WTC11 (cell line): ENCODE results near the gene GPD1. TPM values are rescaled to one million over a fixed set of nuclear protein-coding genes. Genes with fewer than 3 reads are reported as not detected.

Experiments
- ATAC-seq: fragments of 200-7000 bp; cut with Tn5 transposase; 2 replicates; pipeline ENCODE4 v1.10.0; 2021; ENCODE audit warnings: mild to moderate bottlenecking, moderate library complexity
- CTCF ChIA-PET: fragments of 300-600 bp; sonication (Branson Sonifier 250); formaldehyde crosslinking; loops from one replicate; lab custom pipeline; 2021; ENCODE audit warnings: antibody characterized with exemption; lab: Charles Lee
- POLR2A ChIA-PET: fragments of 350-600 bp; sonication (Branson Sonifier 250); formaldehyde crosslinking; loops from one replicate; lab custom pipeline; 2021; ENCODE audit warnings: antibody characterized with exemption; lab: Charles Lee
- DNase-seq: peaks from one replicate; pipeline ENCODE4 v3.0.0; 2021; ENCODE audit warnings: low spot score
- H3K27ac Mint-ChIP-seq: 2 replicates; pipeline ENCODE4 v1.8.0; 2021; ENCODE audit warnings: mixed read lengths
- H3K27me3 Mint-ChIP-seq: 2 replicates; pipeline ENCODE4 v1.8.0; 2021; ENCODE audit warnings: low read depth, mild to moderate bottlenecking, moderate library complexity, mixed read lengths
- H3K36me3 Mint-ChIP-seq: 2 replicates; pipeline ENCODE4 v1.8.0; 2021; ENCODE audit warnings: mixed read lengths
- H3K4me1 Mint-ChIP-seq: 2 replicates; pipeline ENCODE4 v1.8.0; 2022; ENCODE audit warnings: mixed read lengths
- H3K4me3 Mint-ChIP-seq: 2 replicates; pipeline ENCODE4 v1.8.0; 2021; ENCODE audit warnings: mild to moderate bottlenecking, moderate library complexity, mixed read lengths
- H3K9me3 Mint-ChIP-seq: 2 replicates; pipeline ENCODE4 v1.8.0; 2021; ENCODE audit warnings: mixed read lengths
- ARID4B ChIP-seq: sonication (generic); formaldehyde crosslinking; IDR thresholded peaks from 2 replicates; pipeline ENCODE4 v1.8.0; 2023; ENCODE audit warnings: missing genetic modification reagents, mild to moderate bottlenecking, borderline replicate concordance
- CBFB ChIP-seq: sonication (generic); formaldehyde crosslinking; IDR thresholded peaks from 2 replicates; pipeline ENCODE4 v1.8.1; 2022; ENCODE audit warnings: mild to moderate bottlenecking, low read depth, missing genetic modification reagents
- CREM ChIP-seq: sonication (generic); formaldehyde crosslinking; IDR thresholded peaks from 2 replicates; pipeline ENCODE4 v1.8.1; 2022; ENCODE audit warnings: mild to moderate bottlenecking, missing genetic modification reagents, moderate library complexity
- IRF2 ChIP-seq: sonication (generic); formaldehyde crosslinking; IDR thresholded peaks from 2 replicates; pipeline ENCODE4 v1.8.0; 2022; ENCODE audit warnings: low read depth, missing genetic modification reagents, borderline replicate concordance
- KAT7 ChIP-seq: sonication (generic); formaldehyde crosslinking; IDR thresholded peaks from 2 replicates; pipeline ENCODE4 v1.8.1; 2023; ENCODE audit warnings: missing genetic modification reagents, mild to moderate bottlenecking, borderline replicate concordance
- NFYB ChIP-seq: sonication (generic); formaldehyde crosslinking; conservative IDR thresholded peaks from 2 replicates; pipeline ENCODE4 v1.8.0; 2022; ENCODE audit warnings: low read depth, missing genetic modification reagents
- OVOL2 ChIP-seq: fragments of 250-450 bp; sonication (Bioruptor Pico); IDR thresholded peaks from 2 replicates; pipeline ENCODE4 v1.9.0; 2021; ENCODE audit warnings: mild to moderate bottlenecking, borderline replicate concordance
- SMAD4 ChIP-seq: sonication (generic); formaldehyde crosslinking; IDR thresholded peaks from 2 replicates; pipeline ENCODE4 v1.8.0; 2022; ENCODE audit warnings: mild to moderate bottlenecking, missing genetic modification reagents
- TCF7 ChIP-seq: sonication (generic); formaldehyde crosslinking; IDR thresholded peaks from 2 replicates; pipeline ENCODE4 v1.8.0; 2022; ENCODE audit warnings: mild to moderate bottlenecking, low read depth, missing genetic modification reagents, moderate library complexity
- ZNF121 ChIP-seq: sonication (generic); formaldehyde crosslinking; IDR thresholded peaks from 2 replicates; pipeline ENCODE4 v1.8.0; 2023; ENCODE audit warnings: missing genetic modification reagents
- ZNF671 ChIP-seq: fragments of 250-450 bp; sonication (Bioruptor Pico); IDR thresholded peaks from 2 replicates; pipeline ENCODE4 v1.8.0; 2021; ENCODE audit warnings: mild to moderate bottlenecking
- total RNA-seq: library from RNA; stranded (reverse); gene quantifications from 3 replicates; pipeline ENCODE4 v1.2.3, GENCODE V29; 2021
- TF ChIP-seq, protein P1 (sequence below): sonication (generic); formaldehyde crosslinking; IDR thresholded peaks from 2 replicates; pipeline ENCODE4 v1.8.1; 2022; ENCODE audit warnings: low read depth, missing genetic modification reagents, borderline replicate concordance
- TF ChIP-seq, protein P2 (sequence below): fragments of 250-450 bp; sonication (Bioruptor Pico); IDR thresholded peaks from 2 replicates; pipeline ENCODE4 v1.9.0; 2021; ENCODE audit warnings: mild to moderate bottlenecking, borderline replicate concordance
- TF ChIP-seq, protein P3 (sequence below): sonication (generic); formaldehyde crosslinking; IDR thresholded peaks from 2 replicates; pipeline ENCODE4 v1.8.0; 2023; ENCODE audit warnings: missing genetic modification reagents
- TF ChIP-seq, protein P4 (sequence below): sonication (generic); formaldehyde crosslinking; conservative IDR thresholded peaks from 2 replicates; pipeline ENCODE4 v1.8.1; 2023; ENCODE audit warnings: mild to moderate bottlenecking, low read depth, missing genetic modification reagents, moderate library complexity
- TF ChIP-seq, protein P5 (sequence below): fragments of 250-450 bp; sonication (Bioruptor Pico); IDR thresholded peaks from 2 replicates; pipeline ENCODE4 v1.9.0; 2021; ENCODE audit warnings: moderate library complexity, mild to moderate bottlenecking, inconsistent platforms, borderline replicate concordance

Gene GPD1
- total RNA-seq, 1 experiment from 2014 or later = 0.77 TPM

- H3K9me3 Mint-ChIP-seq = peaks cover 14% of the 10 kb centered on the region
- CTCF ChIA-PET = interaction anchor here (0.6 to 1.2 kb wide), 3 partner anchors 10 to 576 kb away, joined by 3 to 4 read pairs (median 4); partner anchors contain the start of gene COX14
- POLR2A ChIA-PET = interaction anchor here (0.7 to 1.4 kb wide), 2 partner anchors 10 to 1366 kb away, joined by 3 to 4 read pairs; partner anchors contain the start of gene CERS5
- no peak for TF ChIP-seq CREM (CRISPR knock-in tag)
- no peak for TF ChIP-seq ZNF671 (CRISPR knock-in tag)
- TF ChIP-seq, protein P1, sequence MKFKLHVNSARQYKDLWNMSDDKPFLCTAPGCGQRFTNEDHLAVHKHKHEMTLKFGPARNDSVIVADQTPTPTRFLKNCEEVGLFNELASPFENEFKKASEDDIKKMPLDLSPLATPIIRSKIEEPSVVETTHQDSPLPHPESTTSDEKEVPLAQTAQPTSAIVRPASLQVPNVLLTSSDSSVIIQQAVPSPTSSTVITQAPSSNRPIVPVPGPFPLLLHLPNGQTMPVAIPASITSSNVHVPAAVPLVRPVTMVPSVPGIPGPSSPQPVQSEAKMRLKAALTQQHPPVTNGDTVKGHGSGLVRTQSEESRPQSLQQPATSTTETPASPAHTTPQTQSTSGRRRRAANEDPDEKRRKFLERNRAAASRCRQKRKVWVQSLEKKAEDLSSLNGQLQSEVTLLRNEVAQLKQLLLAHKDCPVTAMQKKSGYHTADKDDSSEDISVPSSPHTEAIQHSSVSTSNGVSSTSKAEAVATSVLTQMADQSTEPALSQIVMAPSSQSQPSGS = no peak
- TF ChIP-seq NFYB (CRISPR knock-in tag) = no peak
- no peaks in the 10 kb centered on the region for H3K27me3 Mint-ChIP-seq
- no peaks in the 10 kb centered on the region for H3K4me1 Mint-ChIP-seq
- H3K36me3 Mint-ChIP-seq = peaks cover 24% of the 10 kb centered on the region
- no peak overlapping the region for H3K4me3 Mint-ChIP-seq
- no peak overlapping the region for H3K27ac Mint-ChIP-seq
- no peak for DNase-seq
- no peak for ATAC-seq
These were observed 52.8 kb downstream of the GPD1 start for GRCh38 chr12:50156641-50157040.

DNA sequence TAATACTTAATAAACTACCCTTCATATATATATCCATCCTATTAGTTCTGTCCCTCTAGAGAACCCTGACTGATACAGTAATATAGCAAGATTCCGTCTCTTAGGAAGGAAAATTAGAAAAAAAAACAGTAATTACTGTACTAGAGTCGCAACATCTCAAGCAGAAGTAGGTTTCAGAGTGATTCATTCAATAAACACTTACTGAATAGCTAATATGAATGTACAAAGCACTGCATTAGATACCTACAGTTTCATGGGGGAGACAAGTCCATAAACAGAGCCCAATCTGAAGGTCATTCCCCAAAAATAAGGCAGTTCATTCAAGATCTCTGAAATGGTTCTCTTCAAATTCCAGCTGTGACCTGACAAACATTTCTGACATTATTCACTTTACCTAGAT lies 53.5 kb downstream of the GPD1 start:
- Mint-ChIP-seq H3K4me3 (no peak overlapping the region), H3K9me3 (peaks cover 14% of the 10 kb centered on the region), H3K27ac (no peak overlapping the region), H3K36me3 (peaks cover 24% of the 10 kb centered on the region), H3K27me3 (no peaks in the 10 kb centered on the region), H3K4me1 (no peaks in the 10 kb centered on the region)
- ChIA-PET CTCF (interaction anchor here (0.6 to 1.1 kb wide), 2 partner anchors 10 to 45 kb away, joined by 3 to 4 read pairs; partner anchors contain the start of gene COX14), POLR2A (no interaction called here)
- no peak for TF ChIP-seq ZNF121
- no peak for TF ChIP-seq OVOL2 (CRISPR knock-in tag)
- no peak for TF ChIP-seq SMAD4 (CRISPR knock-in tag)
- TF ChIP-seq IRF2 (CRISPR knock-in tag) = no peak
- TF ChIP-seq, protein P2, sequence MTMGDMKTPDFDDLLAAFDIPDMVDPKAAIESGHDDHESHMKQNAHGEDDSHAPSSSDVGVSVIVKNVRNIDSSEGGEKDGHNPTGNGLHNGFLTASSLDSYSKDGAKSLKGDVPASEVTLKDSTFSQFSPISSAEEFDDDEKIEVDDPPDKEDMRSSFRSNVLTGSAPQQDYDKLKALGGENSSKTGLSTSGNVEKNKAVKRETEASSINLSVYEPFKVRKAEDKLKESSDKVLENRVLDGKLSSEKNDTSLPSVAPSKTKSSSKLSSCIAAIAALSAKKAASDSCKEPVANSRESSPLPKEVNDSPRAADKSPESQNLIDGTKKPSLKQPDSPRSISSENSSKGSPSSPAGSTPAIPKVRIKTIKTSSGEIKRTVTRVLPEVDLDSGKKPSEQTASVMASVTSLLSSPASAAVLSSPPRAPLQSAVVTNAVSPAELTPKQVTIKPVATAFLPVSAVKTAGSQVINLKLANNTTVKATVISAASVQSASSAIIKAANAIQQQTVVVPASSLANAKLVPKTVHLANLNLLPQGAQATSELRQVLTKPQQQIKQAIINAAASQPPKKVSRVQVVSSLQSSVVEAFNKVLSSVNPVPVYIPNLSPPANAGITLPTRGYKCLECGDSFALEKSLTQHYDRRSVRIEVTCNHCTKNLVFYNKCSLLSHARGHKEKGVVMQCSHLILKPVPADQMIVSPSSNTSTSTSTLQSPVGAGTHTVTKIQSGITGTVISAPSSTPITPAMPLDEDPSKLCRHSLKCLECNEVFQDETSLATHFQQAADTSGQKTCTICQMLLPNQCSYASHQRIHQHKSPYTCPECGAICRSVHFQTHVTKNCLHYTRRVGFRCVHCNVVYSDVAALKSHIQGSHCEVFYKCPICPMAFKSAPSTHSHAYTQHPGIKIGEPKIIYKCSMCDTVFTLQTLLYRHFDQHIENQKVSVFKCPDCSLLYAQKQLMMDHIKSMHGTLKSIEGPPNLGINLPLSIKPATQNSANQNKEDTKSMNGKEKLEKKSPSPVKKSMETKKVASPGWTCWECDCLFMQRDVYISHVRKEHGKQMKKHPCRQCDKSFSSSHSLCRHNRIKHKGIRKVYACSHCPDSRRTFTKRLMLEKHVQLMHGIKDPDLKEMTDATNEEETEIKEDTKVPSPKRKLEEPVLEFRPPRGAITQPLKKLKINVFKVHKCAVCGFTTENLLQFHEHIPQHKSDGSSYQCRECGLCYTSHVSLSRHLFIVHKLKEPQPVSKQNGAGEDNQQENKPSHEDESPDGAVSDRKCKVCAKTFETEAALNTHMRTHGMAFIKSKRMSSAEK = no peak
- TF ChIP-seq, protein P3, sequence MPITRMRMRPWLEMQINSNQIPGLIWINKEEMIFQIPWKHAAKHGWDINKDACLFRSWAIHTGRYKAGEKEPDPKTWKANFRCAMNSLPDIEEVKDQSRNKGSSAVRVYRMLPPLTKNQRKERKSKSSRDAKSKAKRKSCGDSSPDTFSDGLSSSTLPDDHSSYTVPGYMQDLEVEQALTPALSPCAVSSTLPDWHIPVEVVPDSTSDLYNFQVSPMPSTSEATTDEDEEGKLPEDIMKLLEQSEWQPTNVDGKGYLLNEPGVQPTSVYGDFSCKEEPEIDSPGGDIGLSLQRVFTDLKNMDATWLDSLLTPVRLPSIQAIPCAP (CRISPR knock-in tag) = no peak
- no peak for TF ChIP-seq CBFB (CRISPR knock-in tag)
- TF ChIP-seq KAT7 = no peak
- DNase-seq = no peak
- no peak for ATAC-seq

DNA sequence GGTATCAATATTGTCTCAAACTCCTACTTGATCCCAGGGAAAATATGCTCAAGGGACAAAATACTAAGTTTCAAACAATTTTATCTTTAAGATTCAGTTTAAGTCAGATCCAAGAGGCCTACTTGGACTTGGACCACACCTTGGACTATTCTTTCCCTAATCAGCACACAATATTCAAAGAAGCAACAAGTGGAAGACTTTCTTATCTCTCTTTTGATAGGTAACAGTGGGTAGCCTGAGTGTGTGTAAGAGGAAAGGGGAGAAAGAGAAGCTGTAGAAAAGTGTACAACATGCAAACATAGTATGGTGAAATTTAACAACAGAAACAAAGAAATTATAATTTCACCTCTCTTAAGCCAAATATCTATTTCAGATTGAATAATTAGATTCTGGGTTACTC lies 56.8 kb downstream of the GPD1 start:
- H3K27me3 Mint-ChIP-seq = no peaks in the 10 kb centered on the region
- peaks cover 24% of the 10 kb centered on the region for H3K36me3 Mint-ChIP-seq
- H3K9me3 Mint-ChIP-seq = peaks cover 14% of the 10 kb centered on the region
- H3K4me1 Mint-ChIP-seq = peaks cover 11% of the 10 kb centered on the region
- ChIA-PET CTCF (interaction anchor here (0.6 kb wide), 1 partner anchor 14 kb away, joined by 3 read pairs; no protein-coding TSS in a partner anchor), POLR2A (interaction anchor here (0.7 kb wide), 1 partner anchor 48 kb away, joined by 4 read pairs; no protein-coding TSS in a partner anchor)
- ATAC-seq (no peak), DNase-seq (no peak)
- H3K4me3 Mint-ChIP-seq = no peak overlapping the region
- H3K27ac Mint-ChIP-seq = no peak overlapping the region
- TF ChIP-seq, protein P4, sequence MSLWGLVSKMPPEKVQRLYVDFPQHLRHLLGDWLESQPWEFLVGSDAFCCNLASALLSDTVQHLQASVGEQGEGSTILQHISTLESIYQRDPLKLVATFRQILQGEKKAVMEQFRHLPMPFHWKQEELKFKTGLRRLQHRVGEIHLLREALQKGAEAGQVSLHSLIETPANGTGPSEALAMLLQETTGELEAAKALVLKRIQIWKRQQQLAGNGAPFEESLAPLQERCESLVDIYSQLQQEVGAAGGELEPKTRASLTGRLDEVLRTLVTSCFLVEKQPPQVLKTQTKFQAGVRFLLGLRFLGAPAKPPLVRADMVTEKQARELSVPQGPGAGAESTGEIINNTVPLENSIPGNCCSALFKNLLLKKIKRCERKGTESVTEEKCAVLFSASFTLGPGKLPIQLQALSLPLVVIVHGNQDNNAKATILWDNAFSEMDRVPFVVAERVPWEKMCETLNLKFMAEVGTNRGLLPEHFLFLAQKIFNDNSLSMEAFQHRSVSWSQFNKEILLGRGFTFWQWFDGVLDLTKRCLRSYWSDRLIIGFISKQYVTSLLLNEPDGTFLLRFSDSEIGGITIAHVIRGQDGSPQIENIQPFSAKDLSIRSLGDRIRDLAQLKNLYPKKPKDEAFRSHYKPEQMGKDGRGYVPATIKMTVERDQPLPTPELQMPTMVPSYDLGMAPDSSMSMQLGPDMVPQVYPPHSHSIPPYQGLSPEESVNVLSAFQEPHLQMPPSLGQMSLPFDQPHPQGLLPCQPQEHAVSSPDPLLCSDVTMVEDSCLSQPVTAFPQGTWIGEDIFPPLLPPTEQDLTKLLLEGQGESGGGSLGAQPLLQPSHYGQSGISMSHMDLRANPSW (CRISPR knock-in tag) = no peak
- TF ChIP-seq ARID4B (CRISPR knock-in tag) = no peak
- TF ChIP-seq, protein P3 (CRISPR knock-in tag) = no peak
- TF ChIP-seq, protein P5, sequence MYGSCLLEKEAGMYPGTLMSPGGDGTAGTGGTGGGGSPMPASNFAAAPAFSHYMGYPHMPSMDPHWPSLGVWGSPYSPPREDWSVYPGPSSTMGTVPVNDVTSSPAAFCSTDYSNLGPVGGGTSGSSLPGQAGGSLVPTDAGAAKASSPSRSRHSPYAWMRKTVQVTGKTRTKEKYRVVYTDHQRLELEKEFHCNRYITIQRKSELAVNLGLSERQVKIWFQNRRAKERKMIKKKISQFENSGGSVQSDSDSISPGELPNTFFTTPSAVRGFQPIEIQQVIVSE (CRISPR knock-in tag) = no peak
- TF ChIP-seq TCF7 (CRISPR knock-in tag) = no peak
